Suppressor macrophage treated with lipopolysaccharide for 1 hour (primary cell): Measurements from ENCODE around the gene SPI1.

Experiments
- DNase-seq, 3 donors: peaks; one replicate each; pipeline ENCODE4 v3.0.0-alpha.2; 2020 to 2022

SPI1 gene

GRCh38 chr11:47388697-47389576 lies 10.6 kb upstream of the SPI1 start:
- DNase-seq, result peak in 2 of 3 donors; percentile 14 to 23

- DNase-seq, result peak; percentile 86 to 91 (median 90)
Observed at GRCh38 chr11:47387944-47388696, 9.8 kb upstream of the SPI1 start.

- no peak for DNase-seq
Observed at GRCh38 chr11:47384498-47384897, 6.2 kb upstream of the SPI1 start.

DNA sequence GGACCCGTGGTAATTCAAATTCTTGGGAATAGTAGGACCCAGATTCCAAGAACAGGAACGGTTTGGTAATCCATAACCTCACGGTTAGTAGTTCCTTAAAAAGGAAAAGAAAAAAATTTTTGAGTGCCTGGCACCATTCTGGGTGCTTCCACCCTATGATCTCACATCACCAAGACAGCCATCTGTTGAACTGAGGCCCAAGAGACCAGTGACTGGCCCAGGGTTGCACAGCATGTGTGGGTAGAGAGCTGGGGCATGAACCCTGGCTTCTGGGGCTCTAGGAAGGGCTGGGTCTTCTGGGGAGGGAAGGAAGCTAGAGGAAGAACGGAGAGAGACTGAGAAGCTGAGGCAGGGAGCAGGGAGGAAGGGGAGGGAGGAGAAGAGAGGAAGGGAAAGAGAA lies 4.7 kb upstream of the SPI1 start:
- DNase-seq, result peak; percentile 67 to 81 (median 73)

- DNase-seq, result no peak
Observed at GRCh38 chr11:47380078-47380477, 1.7 kb upstream of the SPI1 start.

DNA sequence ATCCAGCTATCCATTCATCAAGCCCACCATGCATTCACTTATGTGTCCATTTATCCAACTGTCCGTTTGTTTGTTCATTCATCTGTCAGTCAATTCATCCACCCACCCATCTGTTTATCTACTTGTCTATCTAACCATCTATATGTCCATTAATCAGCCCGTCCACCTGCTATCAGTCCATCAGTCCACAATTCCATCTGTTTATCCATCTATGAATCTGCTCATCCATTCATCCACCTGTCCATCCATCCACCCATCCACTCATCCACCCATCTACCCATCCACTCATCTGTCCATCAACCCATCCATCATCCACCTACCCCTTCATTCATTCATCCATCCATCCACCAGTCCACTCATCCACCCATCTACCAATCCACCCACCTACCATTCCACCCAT lies 970 bp upstream of the SPI1 start:
- no peak for DNase-seq

DNA sequence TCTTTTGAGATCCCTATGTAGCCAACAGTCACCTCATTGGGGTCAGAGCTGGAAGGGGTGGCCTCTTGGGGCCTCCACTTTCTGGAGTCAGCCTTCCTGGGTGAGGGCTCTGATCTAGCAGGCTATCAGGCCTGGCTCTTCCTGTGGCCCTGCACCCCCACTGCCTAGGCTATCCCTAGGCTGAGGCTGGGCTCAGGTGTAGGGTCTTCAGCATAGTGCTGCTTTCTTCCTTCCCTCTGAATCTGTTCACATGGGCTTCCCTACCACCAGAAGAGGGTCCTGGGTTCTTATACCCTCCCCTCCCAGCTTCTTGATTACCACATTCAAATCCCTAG lies 456 bp upstream of the SPI1 start:
- no peak for DNase-seq

DNA sequence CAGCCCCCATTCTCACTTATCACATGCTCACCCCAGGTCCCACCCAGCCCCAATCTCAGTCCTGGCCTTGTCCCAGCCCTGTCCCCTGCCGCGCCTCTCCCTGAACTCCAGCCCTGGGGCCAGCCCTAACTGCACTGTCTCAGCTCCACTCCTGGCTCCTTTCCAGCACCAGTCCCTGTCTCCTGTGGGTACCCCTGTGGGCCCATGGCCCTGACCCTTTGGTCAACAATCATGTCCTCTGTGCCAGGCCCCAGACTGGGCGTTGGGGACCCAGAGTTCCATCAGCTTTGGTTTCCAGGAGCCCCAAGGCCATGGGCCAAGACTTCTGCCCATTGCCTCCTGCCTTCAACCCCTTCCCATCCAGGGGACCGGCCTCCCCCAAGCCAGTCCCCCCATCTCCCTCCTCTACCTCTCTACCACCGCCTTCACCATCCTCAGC lies 757 bp downstream of the SPI1 start:
- DNase-seq, result peak in 2 of 3 donors; percentile 27 to 53

DNA sequence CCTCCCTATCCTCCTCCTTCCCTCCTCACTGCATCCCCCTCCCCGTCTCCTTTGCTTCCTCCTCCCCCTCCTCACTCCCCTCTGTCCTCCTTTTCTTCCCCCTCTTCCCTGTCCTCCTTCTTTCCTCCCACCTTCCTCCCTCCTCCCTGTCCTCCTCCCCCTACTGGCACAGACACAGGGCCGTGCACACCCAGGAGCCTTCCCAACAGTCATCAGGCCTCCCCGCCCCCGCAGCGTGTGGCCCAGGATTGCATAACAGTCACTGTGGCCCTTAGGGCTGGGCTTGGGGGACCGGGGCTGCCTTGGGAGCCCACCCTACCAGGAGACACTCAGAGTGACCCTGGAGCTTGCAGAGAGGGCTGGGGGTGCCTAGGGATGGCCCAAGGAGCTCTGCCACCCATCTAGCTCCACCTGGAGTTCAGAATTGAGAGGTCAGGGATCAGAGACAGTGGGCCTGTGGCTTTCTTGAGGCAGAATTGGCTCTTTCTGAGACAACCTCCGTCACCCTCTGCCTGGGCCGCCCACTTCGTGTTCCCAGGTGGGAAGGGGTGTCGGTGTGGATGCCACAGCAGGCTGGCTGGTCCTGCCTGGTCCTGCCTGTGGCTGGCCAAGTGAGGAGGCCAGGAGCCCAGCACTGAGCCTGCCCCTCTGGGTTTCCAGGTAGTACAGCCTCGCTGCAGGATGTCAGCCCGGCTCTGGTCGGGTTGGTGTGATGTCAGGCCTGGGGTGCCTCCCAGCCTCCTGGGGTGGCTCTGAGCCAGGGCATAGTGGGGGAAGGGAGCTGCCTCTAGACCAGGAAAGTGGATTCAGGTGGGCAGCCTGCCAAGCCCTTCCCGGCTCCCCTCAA lies 1.6 kb downstream of the SPI1 start:
- DNase-seq, result peak; percentile 90 to 95 (median 93)

DNA sequence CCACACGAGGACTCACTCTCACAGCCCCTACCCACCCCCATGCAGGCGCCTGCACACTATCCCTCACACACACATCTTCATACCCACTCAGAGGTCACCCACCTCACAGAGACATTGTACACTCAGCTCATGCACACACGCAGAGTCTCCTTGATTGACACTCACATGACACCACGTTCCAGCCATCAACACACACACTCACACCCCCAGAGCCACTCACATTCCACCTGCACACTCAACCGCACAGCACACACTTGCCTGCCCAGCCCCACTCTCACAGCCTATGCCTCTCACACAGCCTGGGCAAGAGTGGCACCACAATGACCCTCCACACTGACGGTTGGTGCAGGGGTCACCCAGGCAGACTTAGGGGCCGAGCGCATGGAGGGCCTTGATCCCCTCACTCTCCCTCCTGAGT lies 2.2 kb downstream of the SPI1 start:
- no peak for DNase-seq

GRCh38 chr11:47375546-47376085 lies 2.7 kb downstream of the SPI1 start:
- no peak for DNase-seq

GRCh38 chr11:47375020-47375419 lies 3.3 kb downstream of the SPI1 start:
- peak; percentile 56 to 71 (median 57) for DNase-seq

DNA sequence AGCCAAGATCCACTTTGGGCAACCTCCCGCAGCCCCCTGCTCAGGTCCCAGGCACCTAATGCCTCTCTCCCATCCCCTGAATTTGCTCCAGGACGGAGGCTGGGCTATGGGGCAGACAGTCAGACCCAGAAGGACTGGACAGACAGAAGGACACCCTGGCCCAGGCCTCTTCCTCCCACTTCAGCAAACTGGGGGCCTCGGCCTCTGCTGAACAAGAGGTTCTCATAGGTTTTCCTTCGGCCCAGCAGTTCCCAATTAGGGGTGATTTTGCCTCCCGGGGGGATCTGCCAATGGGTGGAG lies 3.7 kb downstream of the SPI1 start:
- DNase-seq, result no peak

DNA sequence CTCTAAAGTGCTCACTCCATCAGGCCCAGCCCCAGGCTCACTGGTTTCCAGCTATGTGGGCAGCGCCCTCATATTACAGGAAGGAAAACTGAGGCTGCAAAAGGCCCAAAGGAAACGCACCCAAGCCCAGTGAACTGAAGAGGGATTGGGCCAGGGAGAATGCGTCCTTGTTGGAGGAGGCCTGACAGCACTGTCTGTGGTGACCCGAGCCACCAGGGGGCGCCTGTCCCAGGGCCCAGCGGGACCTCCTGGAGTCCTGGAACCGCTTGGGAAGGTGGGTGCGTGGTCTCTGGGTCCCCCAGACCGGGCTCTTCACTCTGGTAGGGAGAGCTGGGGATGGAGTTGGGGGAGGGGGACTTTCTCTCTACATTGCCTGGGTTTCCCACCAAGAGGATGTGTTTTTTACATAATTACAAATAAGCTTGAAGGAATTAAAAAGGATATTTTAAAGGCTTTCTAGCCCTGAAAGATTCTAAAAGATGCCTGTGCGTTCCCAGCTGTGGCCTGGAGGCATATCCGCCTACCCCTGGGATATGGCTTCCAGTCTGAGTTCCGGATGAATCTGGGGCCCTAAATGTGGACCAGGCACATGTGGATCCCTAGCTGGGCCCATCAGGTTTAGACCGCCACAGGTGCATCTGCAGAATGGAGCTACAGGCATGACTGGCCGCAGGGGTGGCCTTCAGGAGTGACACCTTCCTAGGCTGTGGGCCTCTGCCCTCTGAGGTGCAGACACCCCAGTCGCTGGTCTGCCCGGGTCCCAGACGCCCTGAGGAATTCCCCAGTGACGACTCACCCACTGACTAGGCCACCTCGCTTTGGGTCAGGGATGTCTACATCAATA lies 4.2 kb downstream of the SPI1 start:
- DNase-seq, result peak; percentile 87 to 95 (median 89)

DNA sequence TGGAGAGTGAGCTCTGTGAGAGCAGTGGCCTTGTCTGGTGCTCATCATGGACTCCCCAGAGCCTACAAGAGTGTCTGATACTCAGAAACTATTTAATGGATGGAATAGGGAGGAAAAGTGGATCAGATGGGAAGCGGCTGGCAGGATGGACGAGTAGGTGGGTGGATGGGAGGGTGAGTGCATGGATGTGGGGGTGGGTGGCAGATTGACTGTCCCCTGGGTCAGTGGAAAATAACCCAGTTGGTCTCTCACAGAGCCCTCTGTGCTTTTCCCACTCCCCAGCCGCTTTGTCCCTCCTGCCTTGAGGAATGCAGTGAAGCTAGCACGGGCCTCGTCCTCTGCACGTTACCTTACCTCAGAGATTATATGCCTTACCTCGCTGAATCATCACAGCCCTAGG lies 5.9 kb downstream of the SPI1 start:
- no peak for DNase-seq

GRCh38 chr11:47369676-47370075 lies 8.7 kb downstream of the SPI1 start:
- DNase-seq, result no peak

- DNase-seq, result no peak
Observed at GRCh38 chr11:47366020-47366490, 12.3 kb downstream of the SPI1 start.

- DNase-seq, result no peak
Observed at GRCh38 chr11:47361419-47361818, 16.9 kb downstream of the SPI1 start.

- no peak for DNase-seq
Observed at GRCh38 chr11:47360341-47360740, 18.0 kb downstream of the SPI1 start.

GRCh38 chr11:47359586-47359985 lies 18.8 kb downstream of the SPI1 start:
- peak; percentile 52 to 68 (median 55) for DNase-seq

DNA sequence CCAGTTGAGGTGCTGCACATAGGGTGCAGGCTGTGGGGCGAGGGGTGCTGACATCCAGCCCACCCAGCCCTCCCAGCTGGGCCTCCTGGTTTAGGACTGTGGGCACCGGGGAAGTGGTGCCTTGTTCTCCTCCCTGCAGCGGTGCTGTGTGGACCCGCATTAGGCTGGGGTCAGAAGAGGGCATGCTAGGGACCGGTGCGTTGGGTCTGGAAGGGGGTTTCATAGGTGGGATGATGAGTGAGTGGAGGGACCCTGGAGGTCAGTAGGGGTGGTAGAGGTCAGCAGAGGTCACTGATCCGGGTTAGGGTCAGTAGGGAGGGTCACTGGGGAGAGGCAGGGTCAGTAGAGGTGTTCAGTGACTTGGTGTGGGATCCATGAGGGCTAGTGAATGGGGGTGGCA lies 19.2 kb downstream of the SPI1 start:
- DNase-seq, result no peak

DNA sequence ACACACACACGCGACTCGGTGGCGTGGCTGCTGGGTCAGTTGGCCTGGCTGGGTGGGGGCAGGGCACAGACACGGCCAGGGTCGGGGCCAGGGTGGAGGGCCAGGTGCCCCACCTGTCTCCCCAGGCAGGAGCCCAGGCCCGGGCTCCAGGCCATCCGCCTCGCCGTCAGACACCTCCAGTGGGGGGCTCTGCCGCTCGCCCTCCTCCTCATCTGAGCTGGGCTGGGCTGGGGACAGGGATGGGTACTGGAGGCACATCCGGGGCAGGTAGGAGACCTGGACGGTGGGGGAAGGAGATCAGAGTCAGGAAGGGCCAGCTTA lies 19.7 kb downstream of the SPI1 start:
- DNase-seq, result no peak
